NOMO-1 treated with dmso at 0.1 percent for 144 hours (cell line): ENCODE measurements around the gene PRDM16.

Source experiments
- DNase-seq: peaks from one replicate; lab custom pipeline; 2025; ENCODE audit not compliant: unreplicated experiment; lab: John Stamatoyannopoulos, UW

Gene PRDM16

GRCh38 chr1:3176028-3176427 lies 107.0 kb downstream of the PRDM16 start:
- DNase-seq = no peak

DNA sequence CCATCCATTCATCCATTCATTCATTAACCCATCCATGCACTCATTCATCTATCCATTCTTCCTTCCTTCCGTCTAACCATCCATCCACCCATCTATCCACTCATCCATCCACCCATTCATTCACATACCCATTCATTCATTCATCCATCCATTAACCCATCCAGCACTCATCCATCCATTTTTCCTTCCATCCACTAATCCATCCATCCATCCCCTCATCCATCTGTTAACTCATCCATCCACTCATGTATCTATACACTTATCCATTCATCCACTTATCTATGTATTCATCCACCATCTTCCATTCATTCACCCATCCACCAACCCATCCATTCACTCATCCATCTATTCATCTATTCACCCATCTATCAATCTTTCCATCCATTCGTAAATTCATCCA lies 107.8 kb downstream of the PRDM16 start:
- no peak for DNase-seq

DNA sequence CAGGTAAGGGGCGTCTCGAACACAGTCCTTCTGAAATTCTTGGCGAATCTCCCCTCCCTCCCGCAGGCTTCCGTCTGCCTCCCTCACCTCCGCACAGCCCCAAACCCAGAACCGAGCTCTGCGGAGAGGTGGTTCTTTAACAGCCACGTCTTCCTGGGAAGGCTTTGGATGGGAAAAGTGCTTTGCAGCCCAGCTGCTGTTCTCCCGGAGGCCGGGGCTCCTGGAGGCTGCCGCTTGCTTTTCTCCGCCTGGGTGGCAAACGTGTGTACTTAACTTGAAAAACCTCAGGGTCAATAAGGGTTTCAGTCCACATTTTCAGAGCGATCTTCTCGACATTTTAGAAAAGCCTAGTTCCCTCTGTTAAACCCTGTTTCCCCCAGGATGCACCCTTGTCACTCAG lies 109.3 kb downstream of the PRDM16 start:
- no peak for DNase-seq

GRCh38 chr1:3179471-3179870 lies 110.5 kb downstream of the PRDM16 start:
- no peak for DNase-seq

DNA sequence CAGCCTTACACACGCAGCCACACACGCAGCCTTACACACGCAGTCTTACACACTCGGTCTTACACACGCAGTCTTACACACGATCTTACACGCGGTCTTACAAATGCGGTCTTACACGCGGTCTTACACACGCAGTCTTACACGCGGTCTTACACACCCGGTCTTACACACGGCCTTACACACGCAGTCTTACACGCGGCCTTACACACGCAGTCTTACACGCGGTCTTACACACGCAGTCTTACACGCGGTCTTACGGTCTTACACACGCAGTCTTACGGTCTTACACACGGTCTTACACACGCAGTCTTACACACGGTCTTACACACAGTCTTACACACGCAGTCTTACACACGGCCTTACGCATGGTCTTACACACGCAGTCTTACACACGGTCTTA lies 111.9 kb downstream of the PRDM16 start:
- no peak for DNase-seq

DNA sequence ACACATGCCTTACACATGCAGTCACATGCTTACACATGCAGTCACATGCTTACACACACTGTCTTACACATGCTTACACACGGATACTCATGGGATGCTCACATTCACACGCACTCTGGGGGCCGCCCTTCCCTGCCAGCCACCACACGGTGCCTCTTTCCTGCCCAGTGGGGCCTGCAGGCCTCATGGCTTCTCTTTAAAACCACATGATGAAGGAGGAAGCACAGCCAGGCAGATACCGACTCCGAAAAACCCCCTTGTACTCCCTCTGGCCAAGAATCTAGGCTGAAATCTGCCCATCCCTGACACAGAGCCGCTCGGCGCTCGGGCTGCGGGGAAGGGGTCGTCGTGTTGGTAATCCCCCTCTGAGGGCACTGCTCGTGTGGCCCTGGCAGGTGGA lies 113.0 kb downstream of the PRDM16 start:
- DNase-seq = no peak

DNA sequence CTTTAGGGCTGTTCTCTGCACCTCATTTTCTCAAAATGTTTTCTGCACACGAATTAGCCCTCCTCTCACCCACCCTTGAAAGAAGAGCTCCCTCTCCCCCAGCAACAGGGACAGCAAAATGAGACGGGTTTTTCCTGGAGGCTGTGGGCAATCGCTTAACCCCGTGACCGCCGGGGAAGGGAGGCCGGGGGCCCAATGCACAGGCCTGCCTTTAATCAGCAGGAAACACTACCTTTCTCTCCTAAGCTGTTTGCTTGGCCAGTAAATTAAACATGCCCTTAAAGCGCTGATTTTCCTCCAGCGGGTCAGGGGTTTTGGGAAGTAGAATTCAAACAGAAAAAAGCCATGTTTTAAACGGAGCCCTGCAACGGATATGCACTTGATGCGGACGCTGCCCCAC lies 114.4 kb downstream of the PRDM16 start:
- no peak for DNase-seq

DNA sequence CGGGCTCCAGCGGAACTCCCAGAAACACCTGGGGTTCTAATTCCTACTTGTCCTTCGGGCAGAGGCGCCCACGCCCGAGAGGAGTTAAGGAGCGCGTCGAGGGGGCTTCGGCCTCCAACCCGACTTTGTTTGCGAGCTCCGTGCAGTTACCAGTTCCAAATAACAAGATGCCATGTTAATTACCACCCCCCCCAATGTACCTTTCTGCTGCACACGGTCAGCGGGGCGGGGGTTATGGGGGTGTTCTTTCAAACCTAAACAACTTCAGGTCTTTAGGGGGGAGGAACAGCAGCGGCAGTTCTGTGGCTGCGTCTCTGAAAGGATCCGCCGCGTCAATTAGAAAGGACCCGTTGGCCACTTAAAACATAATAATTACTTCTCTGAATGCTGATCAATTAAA lies 114.8 kb downstream of the PRDM16 start:
- no peak for DNase-seq

- no peak for DNase-seq
Measured at GRCh38 chr1:3184666-3185065, 115.7 kb downstream of the PRDM16 start.

DNA sequence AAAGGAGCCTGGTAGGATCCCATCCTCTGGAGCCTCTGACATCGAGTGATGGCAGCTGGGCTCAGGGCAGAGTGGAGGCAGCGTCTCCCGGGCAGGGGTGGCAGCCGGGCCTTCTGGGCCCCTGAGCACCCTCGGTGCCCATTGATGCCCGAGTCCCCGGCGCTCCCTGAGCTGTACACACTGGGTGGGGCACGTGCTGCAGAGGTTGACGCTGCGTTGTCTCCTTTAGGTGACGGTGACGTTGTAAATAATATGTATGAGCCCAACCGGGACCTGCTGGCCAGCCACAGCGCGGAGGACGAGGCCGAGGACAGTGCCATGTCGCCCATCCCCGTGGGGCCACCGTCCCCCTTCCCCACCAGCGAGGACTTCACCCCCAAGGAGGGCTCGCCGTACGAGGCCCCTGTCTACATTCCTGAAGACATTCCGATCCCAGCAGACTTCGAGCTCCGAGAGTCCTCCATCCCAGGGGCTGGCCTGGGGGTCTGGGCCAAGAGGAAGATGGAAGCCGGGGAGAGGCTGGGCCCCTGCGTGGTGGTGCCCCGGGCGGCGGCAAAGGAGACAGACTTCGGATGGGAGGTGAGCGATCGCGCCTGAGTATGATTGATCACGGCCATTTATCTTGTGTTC lies 117.0 kb downstream of the PRDM16 start:
- DNase-seq = no peak

DNA sequence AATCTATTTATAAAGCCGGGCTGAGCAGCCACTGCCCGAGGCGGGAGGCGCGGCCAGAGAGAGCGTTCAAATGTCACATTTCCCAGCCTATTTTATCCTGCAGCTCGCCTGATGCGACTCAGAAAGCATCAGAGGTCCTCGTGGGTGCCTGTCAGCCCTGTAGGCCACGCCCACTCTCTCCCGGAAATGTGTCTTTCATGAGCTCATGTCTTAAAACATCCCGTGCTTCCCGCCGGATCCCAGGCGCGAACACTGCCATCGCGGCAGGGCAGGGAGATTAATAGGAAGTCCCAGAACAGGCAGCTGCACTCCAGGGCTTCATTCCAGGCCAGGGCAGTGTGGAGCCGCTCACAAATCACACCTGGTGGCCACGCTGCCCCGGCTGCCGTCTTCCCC lies 117.5 kb downstream of the PRDM16 start:
- DNase-seq = no peak

DNA sequence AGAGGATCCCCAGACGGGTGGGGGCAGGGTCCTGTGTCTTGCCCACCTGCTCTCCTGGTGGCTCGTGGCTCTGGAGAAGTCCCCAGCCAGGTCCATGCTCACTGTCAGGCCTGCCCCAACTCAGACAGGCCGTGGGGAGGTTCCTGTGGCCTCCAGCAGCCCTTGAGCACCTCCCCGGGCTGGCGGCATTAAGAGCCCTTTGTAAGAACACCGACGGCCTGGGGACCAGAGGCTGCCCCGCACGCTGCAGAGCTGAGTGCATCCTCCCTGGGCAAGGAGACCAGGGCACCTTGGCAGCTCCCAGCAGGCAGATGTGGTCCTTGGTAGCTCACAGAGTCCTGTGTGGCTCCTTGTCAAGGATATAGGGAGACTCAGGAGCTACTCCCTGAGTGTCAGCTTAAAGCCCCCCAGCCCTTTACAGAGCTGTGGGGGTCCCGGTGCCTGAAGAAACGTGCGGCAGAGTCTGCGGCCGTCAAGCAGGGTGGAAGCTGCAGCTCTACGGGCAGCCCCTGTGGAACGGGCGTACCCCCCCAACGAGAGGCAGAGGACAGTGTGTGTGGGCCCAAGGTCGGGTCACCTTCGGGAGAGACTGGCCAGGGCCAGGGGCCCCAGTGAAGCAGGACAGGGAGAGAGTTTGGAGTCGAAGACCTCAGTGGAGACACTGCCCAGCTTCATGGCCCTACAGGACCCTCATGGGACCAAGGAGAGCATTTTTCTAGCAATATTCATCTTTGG lies 118.6 kb downstream of the PRDM16 start:
- DNase-seq = no peak

- no peak for DNase-seq
Measured at GRCh38 chr1:3188150-3188971, 119.4 kb downstream of the PRDM16 start.

DNA sequence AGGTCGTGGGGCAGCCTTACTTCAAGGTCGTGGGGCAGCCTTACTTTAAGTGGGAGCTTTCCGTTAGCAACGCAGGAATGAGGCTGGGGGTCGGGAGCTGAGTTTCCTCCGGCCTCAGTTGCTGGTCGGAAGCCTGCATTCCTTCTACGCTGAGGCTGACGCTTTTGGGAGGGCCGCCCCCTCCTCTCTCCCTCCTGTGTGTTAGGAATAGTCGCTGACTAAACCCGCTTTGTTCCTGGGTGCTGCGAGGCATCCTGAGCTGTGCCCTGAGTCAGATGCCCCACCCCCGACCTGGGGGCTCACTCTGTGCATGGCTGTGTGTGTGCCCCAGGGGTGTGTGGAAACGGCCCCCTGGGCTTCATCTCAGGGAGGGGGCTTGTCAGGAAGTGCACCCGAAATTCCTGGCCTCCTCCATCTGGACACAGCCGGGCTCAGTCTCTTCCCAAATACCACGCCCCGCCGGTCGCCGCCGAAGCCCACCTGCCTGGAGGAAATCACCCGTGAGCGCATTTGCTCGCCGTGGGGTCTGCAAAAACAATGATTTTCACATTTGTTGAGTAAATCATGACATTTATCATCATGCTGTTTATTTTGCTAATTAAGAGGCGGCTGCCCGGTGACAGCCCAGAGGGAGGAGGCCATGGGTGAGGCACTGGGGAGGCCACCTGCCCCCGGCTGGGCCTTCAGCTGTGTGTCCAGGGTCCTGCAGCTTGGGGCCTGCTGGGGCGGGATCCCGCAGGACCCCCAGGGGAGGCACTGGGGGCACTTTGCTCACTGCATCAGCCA lies 121.4 kb downstream of the PRDM16 start:
- DNase-seq = no peak

DNA sequence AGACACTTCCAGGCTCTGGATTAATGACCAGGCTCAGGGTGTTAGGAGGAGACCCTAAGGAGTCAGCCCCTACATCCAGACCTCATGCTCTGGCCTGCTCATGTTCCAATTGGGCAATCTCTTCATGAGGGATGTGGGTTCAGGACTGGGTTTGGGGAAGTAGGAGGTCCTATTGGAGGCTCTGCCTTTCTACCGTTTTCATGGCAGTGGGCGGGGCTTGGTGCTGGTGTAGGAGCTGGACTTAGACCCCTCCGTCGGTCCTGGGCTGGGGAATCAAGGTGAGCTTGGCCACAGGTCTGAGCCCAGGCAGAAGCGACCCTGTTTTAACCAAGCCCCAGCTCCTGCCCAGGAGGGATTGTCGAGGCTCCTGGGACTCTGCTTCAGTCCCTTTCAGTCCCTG lies 123.4 kb downstream of the PRDM16 start:
- peak; percentile 58 for DNase-seq

DNA sequence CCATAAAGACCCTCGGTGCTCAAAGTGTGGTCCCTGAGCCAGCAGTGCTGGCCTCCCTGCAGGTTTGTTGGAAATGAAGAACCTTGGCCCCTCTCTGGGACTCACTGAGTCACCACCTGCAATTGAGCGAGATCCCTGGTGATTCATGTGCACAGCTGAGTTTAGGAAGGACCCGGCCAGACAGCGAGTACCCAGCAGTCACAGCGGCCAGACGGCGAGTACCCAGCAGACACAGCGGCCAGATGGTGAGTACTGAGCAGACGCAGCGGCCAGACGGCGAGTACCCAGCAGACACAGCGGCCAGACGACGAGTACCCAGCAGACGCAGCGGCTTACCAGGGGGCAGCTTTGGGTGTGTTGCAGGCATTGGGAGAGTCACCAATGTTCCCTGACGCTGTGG lies 123.8 kb downstream of the PRDM16 start:
- no peak for DNase-seq

DNA sequence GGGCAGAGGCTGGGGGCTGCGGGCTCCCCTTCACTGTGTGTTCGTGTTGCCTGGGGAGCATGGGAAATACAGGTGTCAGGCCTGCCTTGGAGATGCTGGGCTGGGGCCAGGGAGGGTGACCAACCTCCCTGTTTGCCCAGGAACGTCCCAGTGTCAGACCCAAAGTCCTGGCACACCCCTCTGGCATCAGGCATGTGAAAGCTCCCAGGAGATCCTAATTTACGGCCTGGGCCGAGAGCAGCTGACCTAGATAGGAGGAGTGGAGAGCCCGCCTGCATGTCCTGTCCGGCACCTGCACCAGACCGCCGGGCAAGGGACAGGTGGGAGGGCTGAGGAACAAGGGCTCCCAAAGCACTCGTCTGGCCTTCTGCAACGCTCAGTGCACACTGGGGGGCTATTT lies 124.8 kb downstream of the PRDM16 start:
- no peak for DNase-seq

DNA sequence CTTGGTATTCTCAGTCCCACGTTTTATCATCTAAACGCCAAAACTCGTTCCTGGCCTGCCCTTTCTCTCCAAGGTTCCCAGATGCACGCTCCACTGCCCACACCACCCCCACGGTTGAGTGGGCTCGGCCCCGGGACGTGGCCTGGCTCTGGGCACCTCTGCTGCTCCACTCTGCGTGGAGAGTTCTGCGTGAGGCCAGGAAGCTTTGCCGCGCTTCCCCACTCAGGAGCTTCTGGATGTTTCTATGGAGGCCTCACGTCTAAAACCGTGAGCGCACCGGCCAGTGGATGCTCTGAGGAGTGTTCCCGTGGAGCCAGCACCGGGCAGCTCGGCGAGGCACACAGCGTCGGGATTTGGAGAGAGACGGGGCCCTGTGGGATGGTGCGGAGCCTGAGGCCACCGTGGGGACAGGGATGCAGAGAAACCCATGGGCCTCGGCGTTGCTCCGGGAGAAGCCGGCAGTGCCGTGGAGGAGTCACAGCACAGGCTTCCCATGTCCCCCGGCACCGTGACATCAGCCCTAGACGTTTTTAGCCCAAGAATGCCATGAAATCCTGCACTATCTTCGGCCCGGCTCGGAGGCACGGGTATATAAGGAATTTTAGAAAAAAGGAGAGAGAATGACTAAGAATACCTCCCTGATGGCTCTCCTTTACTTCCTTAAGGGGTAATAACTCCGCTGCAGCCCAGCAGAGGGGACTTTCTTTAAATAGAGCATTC lies 125.9 kb downstream of the PRDM16 start:
- DNase-seq = no peak

DNA sequence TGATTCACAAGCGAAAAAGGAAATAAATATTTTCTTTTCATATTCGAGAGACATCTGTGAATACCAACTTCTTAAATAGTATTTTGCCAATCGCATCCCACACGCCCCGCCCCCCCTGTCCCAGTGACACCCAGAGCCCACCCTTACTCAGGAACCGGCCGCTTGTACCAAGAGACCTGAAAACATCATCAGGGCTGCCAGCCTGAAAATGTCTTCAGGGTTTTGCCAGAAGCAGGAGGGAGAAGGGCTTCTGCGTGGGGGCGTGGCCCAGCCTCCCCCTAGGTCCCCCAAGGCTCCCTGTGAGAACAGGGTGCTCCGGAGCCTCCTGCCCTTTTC lies 126.4 kb downstream of the PRDM16 start:
- DNase-seq = no peak

- no peak for DNase-seq
Measured at GRCh38 chr1:3195966-3196515, 127.0 kb downstream of the PRDM16 start.
